HTERT RPE-1 (cell line): ENCODE measurements around the gene CMIP.

Experiments
- in situ Hi-C: fragments of 300-500 bp; cut with MboI; formaldehyde crosslinking; loops from 4 replicates; pipeline ENCODE4 v1.14.3; 2020; ENCODE audit warnings: low sequenced_read_pairs

CMIP gene

DNA sequence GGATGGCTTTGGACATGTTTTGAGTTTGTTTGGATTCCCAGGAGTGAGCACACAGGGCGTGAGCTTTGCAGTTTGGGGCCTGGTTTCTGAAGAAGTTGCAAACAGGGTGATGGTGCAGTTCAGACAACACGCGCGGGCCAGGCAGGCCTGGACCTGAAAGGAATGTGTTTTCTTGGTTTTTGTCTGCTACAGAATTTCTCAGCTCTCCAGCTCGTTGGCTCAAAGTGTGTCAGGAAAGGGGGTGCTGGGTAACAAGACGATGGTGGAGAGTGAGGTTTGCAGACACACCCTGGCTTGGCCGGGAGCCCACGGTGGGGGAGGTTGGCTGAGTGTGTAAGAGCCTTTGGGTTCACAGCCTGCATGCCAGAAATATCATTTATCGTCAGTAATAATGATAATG lies 82.3 kb downstream of the CMIP start:
- in situ Hi-C loops: no loop called here

DNA sequence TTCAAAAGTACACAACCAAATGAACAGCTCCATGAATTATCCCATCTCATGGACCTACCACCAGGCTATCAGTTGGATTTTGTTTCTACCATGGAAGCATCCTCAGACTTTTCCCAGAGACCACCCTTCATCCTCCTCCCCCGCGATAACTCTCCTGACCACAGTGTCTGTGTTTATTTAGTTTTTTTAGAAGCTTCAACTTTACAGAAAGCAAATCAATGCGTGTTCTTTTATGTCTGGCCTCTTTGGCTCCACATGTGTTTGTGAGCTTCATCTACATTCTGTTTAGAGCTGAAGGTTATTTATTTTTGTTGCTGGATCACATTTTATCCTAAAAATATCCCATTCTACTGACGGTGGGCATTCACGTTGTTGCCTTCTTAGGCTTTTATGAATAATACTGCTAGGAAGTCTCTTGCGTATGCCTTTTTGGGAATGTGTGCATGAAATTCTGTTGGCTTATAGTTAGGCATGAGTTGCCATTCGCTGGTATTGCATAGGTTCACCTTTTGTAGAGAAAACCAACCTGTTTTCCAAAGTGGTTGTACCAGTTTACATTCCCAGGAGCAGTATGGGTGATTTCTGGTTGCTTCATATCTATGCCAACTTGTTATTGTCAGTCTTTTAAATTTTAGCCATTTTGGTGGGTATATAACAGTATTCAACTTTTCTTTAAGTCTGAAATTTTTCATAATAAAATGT lies 83.0 kb downstream of the CMIP start:
- in situ Hi-C loops: no loop called here

DNA sequence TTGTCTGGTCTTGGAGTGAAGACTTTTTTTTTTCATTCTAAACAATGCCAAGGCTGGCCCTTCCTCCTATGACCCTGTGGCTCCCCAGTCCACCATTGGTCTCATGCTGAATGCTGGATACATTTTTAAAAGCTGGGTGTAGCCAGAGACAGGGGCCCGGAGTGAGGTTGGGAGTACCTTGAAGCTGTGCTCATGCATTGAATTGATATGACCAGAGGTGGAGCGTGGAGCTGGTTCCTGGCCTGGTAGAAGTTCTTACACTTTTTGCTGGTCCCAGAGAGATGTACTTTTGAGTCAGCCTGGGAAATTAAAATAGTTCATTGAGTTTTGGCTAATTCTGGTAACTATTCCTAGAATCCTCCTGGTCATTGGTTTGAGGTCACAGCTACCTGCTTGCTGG lies 83.6 kb downstream of the CMIP start:
- in situ Hi-C loops: no loop called here

DNA sequence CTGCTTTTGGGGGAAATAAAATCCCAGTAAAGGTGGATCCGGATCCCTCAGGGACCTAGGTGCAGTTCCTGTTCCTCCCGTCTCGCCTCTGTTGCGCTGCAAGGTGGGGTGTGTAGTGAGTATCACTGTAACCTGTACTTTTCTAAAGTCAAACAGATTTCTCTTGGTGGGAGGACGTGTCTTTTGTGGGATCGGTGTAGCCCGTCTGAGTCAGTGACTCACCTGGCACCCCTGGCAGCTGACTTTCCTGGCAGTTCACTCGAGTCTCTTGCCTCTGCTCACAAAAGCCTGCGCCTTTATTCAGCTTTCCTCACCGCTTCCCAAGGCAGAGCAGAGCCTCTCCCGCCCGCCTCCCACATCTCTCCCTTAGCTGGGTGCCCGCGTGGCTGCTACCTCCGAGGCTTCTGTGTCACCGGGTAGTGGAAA lies 85.7 kb downstream of the CMIP start:
- in situ Hi-C loops: no loop called here

DNA sequence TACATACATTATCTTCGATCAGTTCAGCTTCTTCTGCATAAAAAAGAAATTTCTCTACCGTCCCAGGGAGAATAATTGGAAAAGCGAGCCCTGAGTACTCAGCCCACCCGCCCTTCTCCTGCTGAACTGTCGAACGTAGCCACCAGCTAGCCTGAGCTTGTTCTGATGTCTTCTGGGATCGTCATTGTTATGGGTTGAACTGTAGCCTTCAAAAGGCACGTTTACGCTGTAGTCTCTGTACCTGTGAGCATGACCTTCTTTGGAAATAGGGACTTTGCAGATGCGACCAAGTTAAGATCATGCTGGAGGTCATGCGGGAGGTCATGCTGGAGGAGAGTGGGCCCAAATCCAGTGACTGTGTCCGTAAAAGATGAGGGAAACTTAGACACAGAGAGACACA lies 86.2 kb downstream of the CMIP start:
- in situ Hi-C loops: no loop called here

DNA sequence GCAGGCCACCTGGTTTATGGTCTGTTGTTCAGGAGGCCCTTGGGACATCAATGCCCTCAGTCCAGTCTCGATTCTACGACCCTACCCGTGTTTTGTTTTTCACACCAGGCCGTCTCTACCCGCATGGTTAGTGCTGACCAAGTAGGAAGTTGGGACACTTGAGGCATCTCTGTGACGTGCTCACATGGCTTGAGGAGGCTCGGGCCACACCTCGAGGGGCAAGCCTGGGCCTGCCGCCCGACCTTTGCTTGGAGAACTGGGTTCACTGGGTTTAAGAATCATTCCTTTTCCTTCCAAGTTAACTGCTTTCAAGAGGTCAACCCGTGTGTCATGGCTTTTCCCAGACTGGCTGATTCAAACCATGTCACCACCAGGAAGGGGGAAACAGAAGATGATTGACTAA lies 86.8 kb downstream of the CMIP start:
- in situ Hi-C loops: no loop called here

DNA sequence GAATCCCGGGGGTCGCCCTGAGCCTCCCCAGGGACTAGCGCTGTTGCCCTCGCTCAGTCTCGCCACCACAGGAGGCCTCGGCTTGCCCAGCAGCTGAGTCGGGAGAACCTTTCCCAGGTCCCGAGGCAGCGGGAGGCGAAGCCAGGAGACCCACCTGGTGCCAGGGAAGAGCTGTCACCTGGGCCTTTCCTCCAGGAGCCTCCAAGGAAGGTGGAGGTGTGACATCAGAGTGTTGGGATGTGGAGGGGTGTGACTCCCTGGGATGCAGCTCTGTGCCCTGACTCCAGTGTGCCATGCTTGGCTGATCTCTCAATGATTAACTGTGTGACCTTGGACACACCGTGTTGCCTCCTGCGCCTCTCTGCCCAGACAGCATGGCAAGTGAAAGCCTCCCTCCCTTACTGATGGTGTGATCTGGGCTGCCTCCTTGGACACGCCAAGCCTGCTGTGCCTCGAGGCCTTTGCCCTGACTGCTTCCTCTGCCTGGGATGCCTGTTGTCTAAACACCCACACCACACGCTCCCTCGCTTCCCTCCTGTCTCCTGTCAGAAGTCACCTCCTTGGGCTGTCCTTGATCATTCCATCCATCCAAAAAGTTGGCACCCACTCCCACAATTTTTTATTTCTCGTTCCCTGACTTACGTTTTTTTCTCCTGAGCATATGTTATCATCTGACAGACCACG lies 88.0 kb downstream of the CMIP start:
- in situ Hi-C loops: no loop called here

DNA sequence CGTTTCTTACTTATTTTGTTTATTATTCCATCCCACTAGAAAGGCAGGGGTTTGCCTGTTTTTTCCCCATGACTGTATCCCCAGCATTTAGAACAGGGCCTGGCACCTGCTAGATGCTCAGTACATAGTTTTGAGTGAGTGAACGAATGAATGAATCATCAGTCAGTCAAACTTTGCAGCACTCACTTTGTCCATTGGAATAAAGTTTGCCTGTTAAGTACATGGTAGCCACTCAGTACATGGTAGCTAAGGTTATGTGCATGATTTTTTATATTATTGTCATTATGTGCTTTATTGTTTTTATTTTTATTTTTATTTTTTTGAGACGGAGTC lies 88.5 kb downstream of the CMIP start:
- in situ Hi-C loops: no loop called here

DNA sequence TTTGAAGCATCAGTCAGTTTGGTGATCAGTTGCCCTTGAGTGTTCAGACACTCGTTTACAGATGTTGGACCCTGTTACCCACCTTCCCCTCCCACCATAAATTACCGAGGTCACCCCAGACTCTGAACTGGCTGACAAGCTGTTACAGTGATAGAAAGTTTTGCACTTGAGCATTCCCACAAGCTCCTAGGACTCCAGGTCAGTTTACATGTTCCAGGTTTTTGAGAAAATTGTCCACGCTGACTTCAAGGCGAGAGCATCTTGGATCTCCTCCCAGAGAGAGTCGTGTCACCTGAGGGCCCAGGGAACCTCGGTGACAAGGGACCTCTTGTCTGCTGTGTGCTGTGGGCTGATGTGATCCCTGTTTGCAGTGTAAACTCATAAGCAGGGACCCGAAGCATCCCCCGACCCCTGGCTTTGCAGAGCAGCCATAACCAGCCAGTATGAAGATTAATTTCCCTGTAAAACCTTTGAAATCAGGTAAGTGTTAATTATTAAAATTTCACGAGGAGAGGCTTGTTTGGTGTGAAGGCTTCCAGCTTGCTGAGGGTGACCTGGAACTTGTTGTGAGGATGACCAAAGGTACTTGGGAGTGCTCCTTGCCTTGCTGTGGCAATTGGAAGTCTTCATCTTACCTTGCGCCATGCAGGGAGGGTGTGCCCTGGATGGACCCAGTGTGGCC lies 91.2 kb downstream of the CMIP start:
- in situ Hi-C loops: no loop called here

DNA sequence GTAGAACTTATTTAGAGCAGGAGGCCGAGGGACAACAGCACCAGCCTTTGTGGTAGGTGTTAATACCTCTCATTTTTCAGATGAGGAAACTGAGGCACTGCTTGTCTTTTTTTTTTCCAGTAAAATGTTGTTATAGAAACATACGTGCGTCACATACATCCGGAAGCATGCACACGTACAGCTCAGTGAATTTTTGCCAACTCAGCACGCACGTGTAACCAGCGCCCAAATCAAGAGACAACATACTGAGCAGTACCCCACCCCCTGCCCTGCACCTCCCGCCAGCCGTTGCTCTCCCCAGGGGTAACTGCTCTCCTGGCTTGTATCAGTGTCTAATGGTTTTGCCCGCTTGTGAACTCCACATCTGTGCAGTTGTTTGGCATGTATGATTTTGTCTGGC lies 92.0 kb downstream of the CMIP start:
- in situ Hi-C loops: no loop called here

DNA sequence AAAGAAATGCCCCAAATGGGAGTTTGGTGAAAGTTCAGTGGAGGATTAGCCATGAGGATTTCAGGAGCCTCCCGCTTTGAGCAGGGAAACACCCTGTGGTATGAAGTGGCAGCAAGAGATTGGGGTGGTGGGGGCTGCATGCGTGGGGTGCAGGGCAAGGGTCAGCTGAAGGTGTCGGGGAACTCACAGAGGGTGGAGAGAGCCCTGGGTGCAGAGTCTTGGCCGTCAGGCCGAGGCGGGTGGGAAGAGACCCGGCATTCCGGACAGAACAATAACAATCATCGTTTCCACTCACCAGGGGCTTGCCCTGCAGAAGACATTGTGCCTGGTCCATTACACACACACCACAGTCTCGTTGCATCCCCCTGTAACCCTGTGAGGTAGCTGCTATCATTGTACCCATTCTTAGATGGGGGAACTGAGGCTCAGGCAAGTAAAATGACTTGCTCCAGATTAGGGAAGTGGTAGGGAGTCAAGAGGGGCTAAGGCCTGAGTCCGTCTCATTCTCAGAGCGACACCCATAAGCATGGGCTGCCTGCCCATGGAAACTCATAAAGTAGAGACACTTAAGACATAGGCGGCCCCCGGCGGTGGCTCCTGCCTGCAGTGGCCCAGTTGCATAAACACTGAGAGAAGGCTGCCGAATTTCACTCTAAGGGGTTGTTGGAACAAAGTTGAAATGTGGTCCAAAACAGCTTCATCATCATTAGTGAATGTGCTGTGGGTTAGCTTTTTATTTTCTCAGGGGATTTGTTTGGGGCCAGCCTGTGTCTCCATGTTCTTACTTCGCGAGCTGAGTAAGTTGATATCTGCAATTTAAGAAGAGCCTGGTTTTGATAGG lies 93.3 kb downstream of the CMIP start:
- in situ Hi-C loops: no loop called here

DNA sequence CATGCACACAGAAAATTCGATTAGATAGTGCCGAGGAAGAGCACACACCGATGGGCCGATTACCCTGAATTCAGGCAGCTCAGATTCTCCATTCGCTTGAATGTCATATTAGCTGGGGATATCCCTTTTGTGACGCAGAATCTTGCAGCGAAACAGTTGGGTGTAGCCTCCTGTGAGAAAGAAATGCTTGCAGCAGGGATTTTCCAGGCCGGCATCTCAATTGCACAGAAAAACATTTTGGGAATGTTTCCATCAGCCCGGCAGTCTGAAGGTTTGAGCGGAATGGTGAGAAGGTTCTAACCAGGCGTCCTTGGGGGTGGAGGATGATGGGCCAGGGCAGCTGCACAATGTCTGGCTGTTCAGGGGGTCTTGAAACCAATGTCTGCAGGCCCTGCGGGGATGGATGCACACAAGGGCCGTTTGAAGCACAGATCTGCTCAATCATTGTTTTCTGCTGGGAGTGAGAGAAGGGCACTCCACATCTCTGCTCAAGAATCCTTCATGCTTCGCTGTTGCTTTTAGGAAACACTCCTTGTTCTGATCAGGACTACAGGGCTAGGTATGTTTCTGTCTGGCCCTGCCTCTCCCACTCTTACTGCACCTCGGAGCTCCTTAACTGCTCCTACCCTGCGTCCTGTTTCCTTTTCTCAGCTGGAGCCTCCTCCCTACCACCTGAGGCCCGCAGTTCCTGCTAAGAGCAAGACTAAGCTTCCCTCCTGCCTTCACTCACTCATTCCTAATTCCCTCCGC lies 94.6 kb downstream of the CMIP start:
- in situ Hi-C loops: no loop called here

DNA sequence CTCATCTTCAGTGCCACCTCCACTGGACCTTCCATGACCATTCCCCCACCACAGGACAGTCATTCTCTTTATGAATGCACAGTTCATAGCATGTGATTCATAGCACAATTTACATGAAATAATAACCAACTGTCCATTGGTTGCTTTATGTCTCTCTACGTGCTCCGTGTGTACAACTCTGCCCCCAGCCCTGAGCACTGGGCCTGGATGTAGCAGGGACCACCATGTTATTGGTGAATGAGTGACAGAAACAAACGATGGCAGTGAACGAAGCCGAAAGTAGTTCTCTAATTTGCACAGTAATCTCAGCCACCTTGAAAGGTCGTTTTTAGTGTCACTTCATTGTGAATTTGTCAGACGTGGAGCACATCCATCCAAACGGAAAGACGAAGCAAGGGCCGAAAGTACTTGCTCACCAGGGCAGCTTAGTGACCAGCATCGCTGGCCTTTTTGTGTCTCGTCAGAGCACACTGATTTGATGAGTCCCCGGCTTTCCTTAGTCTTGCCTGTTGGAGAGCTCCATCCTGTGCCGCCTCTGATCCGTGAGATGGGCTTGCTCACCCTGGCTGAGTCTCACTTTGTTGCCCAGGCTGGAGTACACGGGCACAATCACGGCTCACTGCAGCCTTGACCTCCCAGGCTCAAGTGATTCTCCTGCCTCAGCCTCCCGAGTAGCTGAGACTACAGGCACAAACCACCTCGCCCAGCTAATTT lies 95.3 kb downstream of the CMIP start:
- in situ Hi-C loops: no loop called here

DNA sequence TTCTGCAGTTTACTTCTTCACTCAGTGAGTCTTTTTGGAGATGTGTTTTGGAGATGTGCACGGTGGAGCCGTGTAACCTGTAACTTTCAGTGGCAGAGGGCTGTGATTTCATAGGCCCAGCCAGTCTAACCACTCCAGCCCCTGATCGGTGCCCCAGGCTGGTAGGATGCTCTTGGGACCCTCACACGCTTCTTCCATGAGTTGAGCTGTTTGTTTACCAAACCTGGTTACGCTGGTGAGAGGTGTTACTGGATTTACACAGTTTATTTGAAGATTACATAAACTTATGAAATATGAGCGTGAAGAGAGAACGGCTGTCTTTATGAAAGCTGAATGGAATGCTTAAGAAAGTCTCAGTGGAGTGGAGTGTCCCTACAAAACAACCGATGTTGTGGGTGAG lies 96.7 kb downstream of the CMIP start:
- in situ Hi-C loops: no loop called here

DNA sequence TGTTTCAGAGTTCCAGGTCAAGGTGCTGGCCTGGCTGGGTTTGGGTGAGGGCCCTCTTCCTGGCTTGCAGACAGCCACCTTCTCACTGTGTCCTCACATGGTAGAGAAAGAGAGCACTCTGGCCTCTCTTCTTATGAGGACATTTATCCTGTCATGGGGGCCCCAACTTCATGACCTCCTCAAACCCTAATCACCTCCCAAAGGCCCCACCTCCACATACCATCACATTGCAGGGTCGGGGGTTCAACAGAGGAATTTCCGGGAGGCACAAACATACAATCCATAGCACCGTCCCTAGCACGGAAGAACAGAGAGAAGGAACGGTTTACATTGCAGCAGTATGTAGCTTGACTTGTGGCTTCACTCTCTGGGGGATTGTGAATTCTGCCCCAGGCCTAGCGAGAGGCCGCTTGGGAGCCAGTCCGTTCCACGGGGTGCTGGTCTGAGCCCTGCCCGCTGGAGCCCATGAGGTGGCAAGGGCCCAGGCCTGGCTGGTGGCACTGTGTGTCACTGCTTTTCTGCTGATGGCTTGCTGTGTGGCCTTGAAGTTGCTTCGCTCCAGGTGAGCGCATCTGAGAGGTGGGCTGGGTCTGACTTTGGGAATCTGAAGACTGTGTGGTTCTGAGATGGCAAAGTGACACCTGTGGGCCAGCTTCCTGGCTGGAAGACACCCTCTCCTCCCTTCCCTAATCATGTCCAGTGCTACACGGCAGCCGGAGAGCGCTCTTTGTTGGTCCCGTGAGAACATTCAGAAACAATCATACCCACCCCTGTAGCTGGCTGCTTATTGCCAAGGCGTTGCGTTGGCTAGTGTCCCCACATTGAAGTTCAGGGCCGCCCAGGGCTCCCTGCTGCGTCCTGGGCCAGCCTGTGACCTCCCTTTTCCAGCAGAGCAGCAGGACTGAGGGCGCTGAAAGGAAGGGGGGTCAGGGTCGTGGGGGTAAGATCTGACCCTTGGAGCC lies 98.3 kb downstream of the CMIP start:
- in situ Hi-C loops: no loop called here

DNA sequence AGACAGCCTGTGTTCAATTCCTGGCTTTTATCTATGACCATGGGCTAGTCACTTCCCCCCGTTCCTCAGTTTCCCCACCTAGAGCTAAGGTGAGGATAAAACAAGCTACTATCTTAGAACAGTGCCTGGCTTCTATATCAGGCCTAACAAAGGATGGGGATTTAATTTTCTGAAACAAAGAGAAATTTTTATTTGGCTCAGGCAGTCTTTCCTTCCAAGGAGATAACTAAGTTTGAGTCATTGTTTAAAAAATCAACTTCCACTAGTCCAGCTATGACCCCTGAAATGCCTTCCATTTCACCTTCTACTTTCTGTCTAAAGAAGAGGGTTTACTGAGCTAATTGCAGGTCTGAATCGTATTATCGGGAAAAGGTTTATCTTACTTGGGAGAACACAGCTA lies 99.0 kb downstream of the CMIP start:
- in situ Hi-C loops: no loop called here

DNA sequence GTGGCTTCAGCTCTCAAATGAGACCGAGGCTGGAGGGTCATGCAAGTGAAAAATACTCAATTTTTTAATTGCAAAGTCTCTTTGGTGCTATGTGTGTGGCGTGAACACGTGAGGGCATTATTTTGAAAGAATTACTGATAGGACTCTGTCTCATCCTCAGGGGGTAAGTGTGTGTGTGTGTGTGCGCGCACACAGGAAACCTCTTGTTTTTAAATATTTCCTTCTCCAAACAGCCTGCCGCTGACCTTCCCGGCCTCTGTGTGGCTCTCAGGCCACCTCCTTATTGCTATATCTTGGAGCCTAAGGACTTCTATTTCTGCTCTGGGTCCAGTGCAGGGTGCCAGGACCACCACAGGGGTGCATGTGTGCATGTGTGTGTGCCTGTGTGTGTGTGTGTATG lies 99.7 kb downstream of the CMIP start:
- in situ Hi-C loops: no loop called here

DNA sequence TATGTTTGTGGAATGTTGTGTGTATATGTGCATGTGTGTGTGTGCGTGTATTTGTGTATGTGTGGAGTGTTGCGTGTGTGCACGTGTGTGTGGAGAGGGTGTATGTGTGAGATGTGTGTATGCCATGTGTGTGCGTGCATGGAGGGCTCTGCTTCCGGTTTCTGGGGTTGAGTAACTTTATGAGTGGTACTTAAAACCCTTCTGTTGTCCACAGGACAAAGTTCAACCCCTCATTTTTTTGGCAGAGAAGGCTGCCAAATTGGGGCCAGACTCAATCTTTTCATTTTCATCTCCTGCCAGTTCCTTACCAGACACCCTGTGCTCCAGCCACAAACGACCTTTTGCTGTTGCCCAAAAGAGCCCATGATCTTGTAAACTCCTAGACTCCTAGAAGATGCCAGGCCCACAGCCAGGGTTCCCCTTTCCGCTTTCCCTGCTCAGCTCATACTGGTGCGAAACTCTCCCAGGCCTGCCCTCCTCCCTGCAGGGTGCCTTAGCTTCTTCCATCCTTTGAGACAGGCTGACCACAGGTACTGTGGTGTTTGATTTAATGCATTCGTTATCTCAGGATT lies 100.2 kb downstream of the CMIP start:
- in situ Hi-C loops: no loop called here
